Stomach (tissue), 9 donors: Measurements from ENCODE around the gene DPP10. TPM values are rescaled to one million over a fixed set of nuclear protein-coding genes. Genes with fewer than 3 reads are reported as not detected.

ENCODE experiments used
- DNase-seq, 2 donors: peaks; one replicate each; pipeline versions ENCODE4 v3.0.0 to v3.0.0-alpha.2; 2013 to 2019
- H3K27ac ChIP-seq, 5 donors: fragments of 200-600 bp in 4 of 5; sonication (generic) in 4 of 5; one replicate each; pipeline ENCODE4 v1.5.1; 2013 to 2019; ENCODE audit warnings: mild to moderate bottlenecking in 1 of 5, moderate library complexity in 1 of 5
- H3K27me3 ChIP-seq, 3 donors: fragments of 200-600 bp; sonication (generic); one replicate each; pipeline ENCODE4 v1.5.1; 2017 to 2019; ENCODE audit warnings: mixed run types in 1 of 3
- H3K36me3 ChIP-seq, 4 donors: fragments of 200-600 bp; sonication (generic); 1 replicate in 3 of 4; 2 replicates in 1 of 4; pipeline ENCODE4 v1.5.1; 2016 to 2019
- H3K4me1 ChIP-seq, 4 donors: fragments of 200-600 bp; sonication (generic); one replicate each; pipeline ENCODE4 v1.5.1; 2016 to 2019
- H3K4me3 ChIP-seq, 4 donors: fragments of 200-600 bp; sonication (generic) in 3 of 4; one replicate each; pipeline ENCODE4 v1.5.1; 2016 to 2019; ENCODE audit warnings: mild to moderate bottlenecking in 1 of 4
- H3K9me3 ChIP-seq, 4 donors: fragments of 200-600 bp; sonication (generic); one replicate each; pipeline ENCODE4 v1.5.1; 2016 to 2019
- CTCF ChIP-seq, 7 experiments: fragments of 450-650 bp in 4 of 7; fragments of 200-600 bp in 3 of 7; sonication (generic) in 3 of 7; IDR thresholded peaks; one replicate each; pipeline ENCODE4 v1.5.1; 2016 to 2019; ENCODE audit warnings: antibody characterized with exemption in 7 of 7, control low read depth in 2 of 7, mild to moderate bottlenecking in 1 of 7
- EP300 ChIP-seq: sonication (generic); formaldehyde crosslinking; IDR thresholded peaks from one replicate; pipeline ENCODE4 v1.6.1; 2017; ENCODE audit warnings: antibody characterized with exemption
- POLR2A ChIP-seq, 4 donors: fragments of 450-650 bp; IDR thresholded peaks; one replicate each; pipeline ENCODE4 v1.6.1; 2016; ENCODE audit warnings: antibody characterized with exemption in 4 of 4, control low read depth in 2 of 4, mild to moderate bottlenecking in 1 of 4, moderate library complexity in 1 of 4
- POLR2AphosphoS5 ChIP-seq, 3 donors: sonication (generic); formaldehyde crosslinking; IDR thresholded peaks; one replicate each; pipeline ENCODE4 v1.6.1; 2016; ENCODE audit warnings: antibody characterized with exemption in 3 of 3
- WGBS, 5 donors: extraction: QIAGEN DNeasy Blood & Tissue Kit in 3 of 5; methylation state at CpG; one replicate each; pipeline versions ENCODE4 v1.1.5 to v1.1.7; 2013 to 2018; 5-methylcytosine and 5-hydroxymethylcytosine counted together
- intact Hi-C: fragments of 100-400 bp; cut with DNase I; formaldehyde crosslinking; loops from one replicate; pipeline ENCODE4 v1.15.1; 2023; ENCODE audit warnings: low total_unique reads
- polyA plus RNA-seq, 3 donors: library from polyadenylated mRNA; stranded (reverse); fragments of 200-250 nt; gene quantifications; one replicate each; pipeline ENCODE4 v1.2.3, GENCODE V29; 2013
- total RNA-seq, 5 donors: library from RNA; depleted of rRNA; stranded (reverse); fragments of >200 nt; gene quantifications; one replicate each; pipeline versions ENCODE4 v1.1.0 to v1.2.3, GENCODE V29; 2014 to 2016
- donor health status: healthy with polysubstance abuse.
- donor health status: Bipolar disorder and iron deficiency.
- donor health status: healthy.

The DPP10 gene
- total and polyA plus RNA-seq, 8 donors = 0.18 to 15.6 (median 2.0) TPM; not detected in 1

- no peaks in the 10 kb centered on the region for H3K9me3 ChIP-seq
Measured at GRCh38 chr2:114812261-114812660, 369.8 kb downstream of the DPP10 start.

GRCh38 chr2:114814355-114814754 lies 371.9 kb downstream of the DPP10 start:
- no peaks in the 10 kb centered on the region for H3K27me3 ChIP-seq
- intact Hi-C loops = no loop called here
- no peaks in the 10 kb centered on the region for H3K4me1 ChIP-seq
- DNase-seq = no peak
- no peaks in the 10 kb centered on the region for H3K9me3 ChIP-seq
- 73 to 84% (median 77%) methylated on average over 6 of the region's 6 CpGs for WGBS, 5 donors
- no peak for TF ChIP-seq POLR2AphosphoS5 (IDR thresholded peaks at IDR 0.05)
- TF ChIP-seq POLR2A (IDR thresholded peaks at IDR 0.05) = no peak
- TF ChIP-seq EP300 = no peak
- TF ChIP-seq CTCF (IDR thresholded peaks at IDR 0.05) = no peak
- H3K27ac ChIP-seq = no peak overlapping the region
- no peak overlapping the region for H3K4me3 ChIP-seq
- no peaks in the 10 kb centered on the region for H3K36me3 ChIP-seq

More at GRCh38 chr2:114812261-114812660, 369.8 kb downstream of the DPP10 start:
- intact Hi-C loops = no loop called here
- H3K27me3 ChIP-seq = no peaks in the 10 kb centered on the region
- TF ChIP-seq POLR2A (IDR thresholded peaks at IDR 0.05) = no peak
- no peak for TF ChIP-seq CTCF (IDR thresholded peaks at IDR 0.05)
- no peak for TF ChIP-seq EP300
- no peak for TF ChIP-seq POLR2AphosphoS5 (IDR thresholded peaks at IDR 0.05)
- no peak for DNase-seq
- 75 to 82% (median 78%) methylated on average over 5 of the region's 5 CpGs for WGBS, 5 donors
- H3K4me1 ChIP-seq = no peaks in the 10 kb centered on the region
- no peak overlapping the region for H3K27ac ChIP-seq
- H3K36me3 ChIP-seq = no peaks in the 10 kb centered on the region
- H3K4me3 ChIP-seq = no peak overlapping the region

GRCh38 chr2:114821055-114821454 lies 378.6 kb downstream of the DPP10 start:
- Histone ChIP-seq H3K4me1 (no peaks in the 10 kb centered on the region), H3K9me3 (peaks cover 0 to 6% (median 0%) of the 10 kb centered on the region in 4 donors), H3K27ac (no peak overlapping the region), H3K27me3 (peaks cover 0 to 4% (median 0%) of the 10 kb centered on the region in 3 donors), H3K36me3 (no peaks in the 10 kb centered on the region), H3K4me3 (no peak overlapping the region)
- DNase-seq = no peak
- no peak for TF ChIP-seq POLR2AphosphoS5 (IDR thresholded peaks at IDR 0.05)
- no peak for TF ChIP-seq POLR2A (IDR thresholded peaks at IDR 0.05)
- no peak for TF ChIP-seq CTCF (IDR thresholded peaks at IDR 0.05)
- no peak for TF ChIP-seq EP300
- intact Hi-C loops = no loop called here
- WGBS, 5 donors = 73 to 86% (median 84%) methylated on average over 3 of the region's 3 CpGs

- 68 to 86% (median 76%) methylated on average over 3 of the region's 3 CpGs for WGBS, 5 donors
- no peak for TF ChIP-seq POLR2AphosphoS5 (IDR thresholded peaks at IDR 0.05)
- TF ChIP-seq EP300 = no peak
- no peak for TF ChIP-seq CTCF (IDR thresholded peaks at IDR 0.05)
- no peak for TF ChIP-seq POLR2A (IDR thresholded peaks at IDR 0.05)
Measured at GRCh38 chr2:114843963-114844362, 401.5 kb downstream of the DPP10 start.

More at GRCh38 chr2:114843963-114844362, 401.5 kb downstream of the DPP10 start:
- no peak for DNase-seq
- H3K4me3 ChIP-seq = no peak overlapping the region
- no peaks in the 10 kb centered on the region for H3K27me3 ChIP-seq
- intact Hi-C loops = no loop called here
- H3K27ac ChIP-seq = no peak overlapping the region
- H3K36me3 ChIP-seq = no peaks in the 10 kb centered on the region
- H3K9me3 ChIP-seq = peaks cover 0 to under 1% (median 0%) of the 10 kb centered on the region in 4 donors
- H3K4me1 ChIP-seq = no peaks in the 10 kb centered on the region
